ENCODE results near the gene KCNMB2.

DNA sequence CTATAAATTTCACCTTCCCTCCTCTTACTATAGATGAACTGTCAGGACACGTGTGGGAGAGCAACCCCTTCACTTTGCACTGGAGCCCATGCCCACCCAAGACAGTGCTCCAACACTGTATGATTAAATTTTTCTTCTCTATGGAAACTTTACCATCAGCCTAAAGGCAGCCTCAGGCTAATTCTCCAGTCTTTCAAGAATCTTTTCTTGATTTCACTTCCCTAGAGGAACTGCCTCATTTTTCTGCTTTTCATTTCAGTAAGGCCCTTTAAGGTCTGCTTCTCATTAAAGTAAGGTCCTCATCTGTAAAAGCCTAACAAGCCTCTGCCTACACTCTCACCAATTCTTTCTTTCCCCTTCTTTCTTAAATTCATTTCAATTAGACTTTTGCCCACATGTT lies 137.3 kb downstream of the KCNMB2 start:
- no peak for TF ChIP-seq CTCF (IDR thresholded peaks at IDR 0.05)
- TF ChIP-seq POLR2A (IDR thresholded peaks at IDR 0.05), result no peak
